Measurements from ENCODE around the gene DAG1.

Gene DAG1

GRCh38 chr3:49460956-49461355, 9.1 kb upstream of the DAG1 start (continued):
- TF ChIP-seq TSHZ2 (CRISPR knock-in tag; IDR thresholded peaks at IDR 0.05) (no peak), PPARA (CRISPR knock-in tag; IDR thresholded peaks at IDR 0.05; ENCODE audit: borderline replicate concordance) (no peak), ISL1 (CRISPR knock-in tag; IDR thresholded peaks at IDR 0.05) (no peak), SNAI2 (CRISPR knock-in tag; IDR thresholded peaks at IDR 0.05) (no peak)

- peak; percentile 57 for ATAC-seq
- TF ChIP-seq CSRNP3 (CRISPR knock-in tag; IDR thresholded peaks at IDR 0.05) (no peak), PATZ1 (CRISPR knock-in tag; IDR thresholded peaks at IDR 0.05; ENCODE audit: borderline replicate concordance) (no peak), GLIS3 (CRISPR knock-in tag; IDR thresholded peaks at IDR 0.05) (no peak), ZFP30 (CRISPR knock-in tag; IDR thresholded peaks at IDR 0.05) (no peak)
Measured at GRCh38 chr3:49461443-49462171, 8.5 kb upstream of the DAG1 start.

- no peak for TF ChIP-seq ISL1 (CRISPR knock-in tag; IDR thresholded peaks at IDR 0.05)
- no peak for TF ChIP-seq BACH2 (CRISPR knock-in tag; IDR thresholded peaks at IDR 0.05; ENCODE audit: borderline replicate concordance)
- TF ChIP-seq RARB (CRISPR knock-in tag; IDR thresholded peaks at IDR 0.05), result no peak
- TF ChIP-seq CSRNP3 (CRISPR knock-in tag; IDR thresholded peaks at IDR 0.05), result no peak
- TF ChIP-seq ZNF70 (CRISPR knock-in tag; IDR thresholded peaks at IDR 0.05), result no peak
- TF ChIP-seq ZFP3 (CRISPR knock-in tag; IDR thresholded peaks at IDR 0.05), result no peak
- TF ChIP-seq ESRRG (CRISPR knock-in tag; IDR thresholded peaks at IDR 0.05), result no peak
- TF ChIP-seq POU6F1 (CRISPR knock-in tag; IDR thresholded peaks at IDR 0.05; ENCODE audit: borderline replicate concordance, low read depth), result no peak
- TF ChIP-seq ARNTL (CRISPR knock-in tag; IDR thresholded peaks at IDR 0.05; ENCODE audit: borderline replicate concordance, low read depth), result no peak
- TF ChIP-seq GLIS3 (CRISPR knock-in tag; IDR thresholded peaks at IDR 0.05), result no peak
- no peak for TF ChIP-seq PPARA (CRISPR knock-in tag; IDR thresholded peaks at IDR 0.05; ENCODE audit: borderline replicate concordance)
- ATAC-seq, result no peak; the same call in 2 of the 3 replicates
Measured at GRCh38 chr3:49462222-49462621, 7.8 kb upstream of the DAG1 start.

- ATAC-seq, result no peak
- TF ChIP-seq CREB5 (CRISPR knock-in tag; IDR thresholded peaks at IDR 0.05; ENCODE audit: low read depth) (no peak), PATZ1 (CRISPR knock-in tag; IDR thresholded peaks at IDR 0.05; ENCODE audit: borderline replicate concordance) (no peak), CSRNP3 (CRISPR knock-in tag; IDR thresholded peaks at IDR 0.05) (no peak), ZNF8 (CRISPR knock-in tag; IDR thresholded peaks at IDR 0.05) (no peak), ISL1 (CRISPR knock-in tag; IDR thresholded peaks at IDR 0.05) (no peak), ARNTL (CRISPR knock-in tag; IDR thresholded peaks at IDR 0.05; ENCODE audit: borderline replicate concordance, low read depth) (no peak), RARB (CRISPR knock-in tag; IDR thresholded peaks at IDR 0.05) (no peak), TCF4 (CRISPR knock-in tag; IDR thresholded peaks at IDR 0.05; ENCODE audit: borderline replicate concordance) (no peak), ZNF565 (CRISPR knock-in tag; conservative IDR thresholded peaks at IDR 0.05; ENCODE audit: low read depth) (no peak)
Measured at GRCh38 chr3:49465270-49466034, 4.6 kb upstream of the DAG1 start.
